Esophagus squamous epithelium (tissue), 4 donors: Measurements from ENCODE around the gene LDLR.

Experiments
- CTCF ChIP-seq, 6 experiments: fragments of 450-650 bp in 4 of 6; fragments of 200-600 bp in 2 of 6; sonication (generic) in 2 of 6; IDR thresholded peaks; one replicate each; pipeline ENCODE4 v1.5.1; 2016 to 2019; ENCODE audit warnings: antibody characterized with exemption in 6 of 6, mild to moderate bottlenecking in 4 of 6, moderate library complexity in 4 of 6
- POLR2A ChIP-seq, 4 donors: fragments of 450-650 bp; IDR thresholded peaks; one replicate each; pipeline ENCODE4 v1.6.1; 2017; ENCODE audit warnings: antibody characterized with exemption in 4 of 4, mild to moderate bottlenecking in 4 of 4, moderate library complexity in 3 of 4

GRCh38 chr19:11154683-11155047 is 65.4 kb downstream of the LDLR start:
- TF ChIP-seq POLR2A (IDR thresholded peaks at IDR 0.05) = no peak
- no peak for TF ChIP-seq CTCF (IDR thresholded peaks at IDR 0.05)
